Activated T-cell treated with anti-CD3 and anti-CD28 coated beads for 4 hours (primary cell): ENCODE results near the gene KRTAP9-2.
"Not testable (repeated sequence)": the region's sequence is repeated elsewhere in the genome, so short reads cannot be mapped to it uniquely, and the experiment has no call there.

Experiments used
- DNase-seq: peaks from one replicate; pipeline ENCODE4 v3.0.0-alpha.2; 2020

KRTAP9-2 gene, protein sequence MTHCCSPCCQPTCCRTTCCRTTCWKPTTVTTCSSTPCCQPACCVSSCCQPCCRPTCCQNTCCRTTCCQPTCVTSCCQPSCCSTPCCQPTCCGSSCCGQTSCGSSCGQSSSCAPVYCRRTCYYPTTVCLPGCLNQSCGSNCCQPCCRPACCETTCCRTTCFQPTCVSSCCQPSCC

DNA sequence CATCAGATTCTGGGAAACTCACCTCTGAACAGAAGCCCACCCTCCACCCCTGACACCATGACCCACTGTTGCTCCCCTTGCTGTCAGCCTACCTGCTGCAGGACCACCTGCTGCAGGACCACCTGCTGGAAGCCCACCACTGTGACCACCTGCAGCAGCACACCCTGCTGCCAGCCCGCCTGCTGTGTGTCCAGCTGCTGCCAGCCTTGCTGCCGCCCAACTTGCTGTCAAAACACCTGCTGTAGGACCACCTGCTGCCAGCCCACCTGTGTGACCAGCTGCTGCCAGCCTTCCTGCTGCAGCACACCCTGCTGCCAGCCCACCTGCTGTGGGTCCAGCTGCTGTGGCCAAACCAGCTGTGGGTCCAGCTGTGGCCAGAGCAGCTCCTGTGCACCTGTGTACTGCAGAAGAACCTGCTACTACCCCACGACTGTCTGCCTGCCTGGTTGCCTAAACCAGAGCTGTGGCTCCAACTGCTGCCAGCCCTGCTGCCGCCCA lies at the start of gene KRTAP9-2:
KRTAP9-2 (plus strand) TSS at position 51 of the 498 bp plus-strand sequence; CDS start at position 58, 7 bp downstream.
- DNase-seq = not testable (repeated sequence)

DNA sequence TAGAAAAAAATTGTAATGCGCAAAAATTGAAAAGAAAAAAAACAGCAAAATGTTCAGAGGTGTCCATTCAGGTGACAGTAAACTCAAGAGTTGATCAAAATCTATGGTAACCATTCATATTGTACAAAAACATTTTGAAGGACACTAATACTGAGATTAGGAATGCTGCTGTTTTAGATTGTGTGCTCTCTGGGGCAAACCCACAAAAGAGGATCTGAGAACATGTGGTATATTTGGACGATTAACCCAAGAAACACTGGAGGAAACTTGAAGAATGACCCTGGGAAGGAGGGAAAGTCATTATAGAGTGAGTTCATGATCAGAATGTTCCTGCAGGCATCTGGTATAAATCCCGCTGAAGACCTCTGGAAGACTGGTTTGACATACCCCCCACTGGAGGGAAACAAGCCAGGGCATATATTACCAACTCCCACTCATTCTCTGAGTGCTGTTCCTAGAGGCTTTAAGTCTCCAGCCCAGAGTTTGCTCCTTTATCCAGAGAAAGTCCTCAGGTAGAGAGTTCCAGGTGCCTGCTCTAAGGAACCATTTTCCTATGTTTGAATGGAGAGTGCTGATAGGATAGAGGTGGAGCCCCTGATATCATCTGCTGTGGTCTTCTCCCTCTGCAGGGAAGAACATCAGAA lies 49.6 kb upstream of the KRTAP9-2 start:
- DNase-seq = no peak

DNA sequence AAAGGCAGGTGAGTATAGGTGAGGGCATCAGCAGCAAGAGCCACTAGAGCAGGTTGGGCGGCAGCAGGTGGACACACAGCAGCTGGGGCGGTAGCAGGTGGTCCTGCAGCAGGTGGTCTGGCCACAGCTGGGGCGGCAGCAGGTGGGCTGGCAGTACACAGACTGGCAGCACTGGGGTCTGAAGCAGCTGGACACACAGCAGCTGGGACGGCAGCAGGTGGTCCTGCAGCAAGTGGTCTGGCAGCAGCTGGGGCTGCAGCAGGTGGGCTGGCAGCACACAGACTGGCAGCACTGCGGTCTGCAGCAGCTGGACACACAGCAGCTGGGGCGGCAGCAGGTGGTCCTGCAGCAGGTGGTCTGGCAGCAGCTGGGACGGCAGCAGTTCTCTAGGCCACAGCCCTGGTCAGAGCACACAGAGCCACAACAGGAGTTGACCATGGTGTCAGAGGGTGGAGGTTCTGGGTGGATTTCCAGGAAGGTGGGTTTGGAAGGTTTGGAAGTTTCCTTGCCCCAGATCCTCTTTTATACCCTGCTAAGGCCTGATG lies 48.6 kb upstream of the KRTAP9-2 start, which contains the start of gene KRTAP4-2:
KRTAP4-2 (minus strand) TSS at position 495 of the 545 bp plus-strand sequence; CDS start at position 438, 57 bp downstream.
- DNase-seq = no peak

DNA sequence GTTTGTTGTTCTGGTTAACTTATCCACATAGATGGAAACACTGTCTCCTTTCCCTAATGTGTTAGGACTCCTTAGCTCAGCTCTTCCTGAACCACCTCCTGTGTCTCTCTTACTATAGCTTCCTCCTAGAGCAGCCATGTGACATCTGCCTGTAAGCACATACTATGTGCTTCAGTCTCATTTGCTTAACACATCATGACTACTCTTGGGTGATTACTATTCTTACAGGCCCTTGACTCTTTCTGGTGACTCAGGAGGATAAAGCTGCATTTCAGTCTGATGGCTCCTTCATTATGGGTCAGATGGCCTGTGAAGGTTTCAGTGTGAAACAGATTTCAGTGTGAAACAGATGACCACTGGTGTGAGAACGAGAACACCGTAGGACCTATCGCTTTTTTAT lies 48.1 kb upstream of the KRTAP9-2 start:
- DNase-seq = no peak

DNA sequence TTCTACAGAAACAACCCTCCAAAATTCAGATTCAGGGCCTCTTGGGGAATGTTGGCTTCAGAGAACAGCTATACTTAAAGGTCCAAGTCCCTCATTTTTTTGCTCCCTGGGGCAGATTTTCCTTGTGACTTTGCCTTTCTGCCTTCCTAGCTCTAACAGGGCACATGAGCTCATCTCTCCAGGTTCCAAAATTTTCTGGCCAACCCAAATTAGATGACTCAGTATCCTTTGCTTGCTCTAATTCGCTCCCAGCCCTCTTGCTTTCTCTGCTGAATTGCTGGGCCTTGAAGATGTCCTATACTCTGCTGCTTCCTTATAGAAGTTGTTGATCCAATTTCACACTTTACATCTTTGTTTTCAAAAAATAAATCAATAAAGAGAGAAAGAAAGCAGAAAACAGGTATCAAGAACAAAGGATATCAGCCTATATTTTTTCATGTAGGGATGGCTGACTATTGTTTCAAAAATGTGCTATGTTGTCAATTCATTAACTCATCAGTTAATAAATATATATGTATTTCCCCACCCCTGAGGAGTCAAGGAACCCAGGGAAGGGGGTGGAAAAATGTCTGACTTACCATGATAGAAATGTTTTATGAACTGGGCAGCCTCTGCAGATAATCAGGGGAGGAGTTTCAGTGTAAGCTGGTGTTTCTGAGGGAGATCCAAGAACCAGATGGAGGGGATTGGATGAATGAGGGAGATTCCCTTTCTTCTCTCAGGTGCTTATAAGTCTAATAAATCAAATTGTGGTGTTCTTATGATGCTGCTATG lies 47.4 kb upstream of the KRTAP9-2 start:
- DNase-seq = no peak

DNA sequence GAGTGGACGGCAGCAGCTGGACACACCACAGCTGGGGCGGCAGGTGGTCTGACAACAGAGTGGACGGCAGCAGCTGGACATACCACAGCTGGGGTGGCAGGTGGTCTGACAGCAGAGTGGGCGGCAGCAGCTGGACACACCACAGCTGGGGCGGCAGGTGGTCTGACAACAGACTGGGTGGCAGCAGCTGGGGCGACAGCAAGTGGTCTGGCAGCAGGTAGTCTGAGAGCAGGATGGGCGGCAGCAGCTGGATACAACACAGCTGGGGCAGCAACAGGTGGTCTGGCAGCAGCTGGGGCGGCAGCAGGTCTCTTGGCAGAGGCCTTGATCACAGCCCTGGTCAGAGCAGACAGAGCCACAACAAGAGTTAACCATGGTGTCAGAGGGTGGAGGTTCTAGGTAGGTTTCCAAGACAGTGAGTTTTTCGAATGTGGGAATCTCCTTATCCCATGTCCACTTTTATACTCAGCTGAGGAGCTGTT lies 41.9 kb upstream of the KRTAP9-2 start, which contains the start of gene KRTAP4-1:
KRTAP4-1 (minus strand) TSS at position 432 of the 482 bp plus-strand sequence; CDS start at position 375, 57 bp downstream.
- DNase-seq = no peak

DNA sequence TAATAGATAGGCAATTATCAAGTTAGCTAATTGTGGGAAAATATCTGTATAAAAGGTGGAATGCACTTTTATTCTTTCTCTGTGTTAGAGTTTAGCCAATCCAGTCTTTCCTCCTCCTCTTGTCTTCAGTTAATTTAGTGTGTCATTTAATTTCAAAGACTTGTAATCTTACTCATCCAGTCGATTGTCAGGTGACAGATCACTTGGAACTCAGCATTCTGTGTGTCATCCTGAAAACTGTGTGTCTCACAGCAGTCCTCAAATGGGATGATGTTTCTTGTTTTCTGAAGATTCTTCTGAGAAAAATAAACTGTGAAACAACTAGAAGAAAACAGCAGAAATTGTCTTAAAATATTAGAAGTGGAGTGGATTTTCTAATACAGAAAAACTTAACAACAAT lies 41.4 kb upstream of the KRTAP9-2 start:
- no peak for DNase-seq

DNA sequence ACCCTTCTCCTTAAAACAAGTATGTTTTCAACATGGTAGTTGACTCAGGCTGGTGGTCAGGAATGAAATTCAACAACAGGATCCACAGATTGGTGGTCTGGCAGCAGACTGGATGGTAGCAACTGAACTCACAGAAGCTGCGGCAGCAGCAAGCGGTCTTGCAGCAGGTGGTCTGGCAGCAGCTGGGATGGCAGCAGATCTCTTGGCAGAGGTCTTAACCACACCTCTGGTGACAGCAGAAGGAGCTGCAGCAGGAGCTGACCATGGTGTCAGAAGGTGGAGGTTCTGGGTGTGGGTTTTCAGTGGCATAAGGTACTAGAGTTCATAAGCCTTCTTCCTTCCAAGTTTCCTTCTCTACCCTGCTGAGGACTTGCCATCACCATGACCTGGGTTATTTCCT lies 39.6 kb upstream of the KRTAP9-2 start:
- no peak for DNase-seq

DNA sequence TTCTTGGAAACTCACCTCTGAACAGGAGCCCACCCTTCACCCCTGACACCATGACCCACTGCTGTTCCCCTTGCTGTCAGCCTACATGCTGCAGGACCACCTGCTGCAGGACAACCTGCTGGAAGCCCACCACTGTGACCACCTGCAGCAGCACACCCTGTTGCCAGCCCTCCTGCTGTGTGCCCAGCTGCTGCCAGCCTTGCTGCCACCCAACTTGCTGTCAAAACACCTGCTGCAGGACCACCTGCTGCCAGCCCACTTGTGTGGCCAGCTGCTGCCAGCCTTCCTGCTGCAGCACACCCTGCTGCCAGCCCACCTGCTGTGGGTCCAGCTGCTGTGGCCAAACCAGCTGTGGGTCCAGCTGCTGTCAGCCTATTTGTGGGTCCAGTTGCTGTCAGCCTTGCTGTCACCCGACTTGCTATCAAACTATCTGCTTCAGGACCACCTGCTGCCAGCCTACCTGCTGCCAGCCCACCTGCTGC lies 36.6 kb upstream of the KRTAP9-2 start, which contains the start of gene KRTAP9-1:
KRTAP9-1 (plus strand) TSS at position 51 of the 482 bp plus-strand sequence; CDS start at position 51, 0 bp downstream.
- not testable (repeated sequence) for DNase-seq

DNA sequence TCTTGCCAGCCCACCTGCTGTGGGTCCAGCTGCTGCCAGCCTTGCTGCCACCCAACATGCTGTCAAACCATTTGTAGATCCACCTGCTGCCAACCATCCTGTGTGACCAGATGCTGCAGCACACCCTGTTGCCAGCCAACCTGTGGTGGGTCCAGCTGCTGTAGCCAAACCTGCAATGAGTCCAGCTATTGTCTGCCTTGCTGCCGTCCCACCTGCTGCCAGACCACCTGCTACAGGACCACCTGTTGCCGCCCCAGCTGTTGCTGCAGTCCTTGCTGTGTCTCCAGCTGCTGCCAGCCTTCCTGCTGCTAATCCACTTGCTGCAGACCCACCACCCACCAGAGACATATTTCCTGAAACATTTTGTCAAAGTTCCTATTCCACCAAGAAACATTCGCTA lies 36.1 kb upstream of the KRTAP9-2 start:
- DNase-seq = no peak

DNA sequence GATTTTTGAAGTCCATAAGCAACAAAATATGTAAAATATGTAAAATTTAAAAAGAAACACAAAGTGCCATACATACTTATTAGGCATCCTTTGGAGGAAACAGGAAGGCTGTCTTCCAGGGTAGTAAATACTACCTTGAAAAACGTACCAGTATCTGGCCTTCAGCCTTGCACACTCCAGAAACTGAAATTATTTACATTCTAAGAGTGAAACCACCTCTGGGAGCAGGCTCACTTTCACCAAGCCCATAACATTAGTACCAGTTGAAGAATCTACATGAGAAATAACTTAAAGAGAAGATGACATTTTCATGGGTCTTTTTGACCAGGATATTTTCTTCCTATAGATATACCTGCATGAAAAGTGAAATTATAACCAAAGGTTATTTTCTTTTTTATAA lies 30.4 kb upstream of the KRTAP9-2 start:
- no peak for DNase-seq

DNA sequence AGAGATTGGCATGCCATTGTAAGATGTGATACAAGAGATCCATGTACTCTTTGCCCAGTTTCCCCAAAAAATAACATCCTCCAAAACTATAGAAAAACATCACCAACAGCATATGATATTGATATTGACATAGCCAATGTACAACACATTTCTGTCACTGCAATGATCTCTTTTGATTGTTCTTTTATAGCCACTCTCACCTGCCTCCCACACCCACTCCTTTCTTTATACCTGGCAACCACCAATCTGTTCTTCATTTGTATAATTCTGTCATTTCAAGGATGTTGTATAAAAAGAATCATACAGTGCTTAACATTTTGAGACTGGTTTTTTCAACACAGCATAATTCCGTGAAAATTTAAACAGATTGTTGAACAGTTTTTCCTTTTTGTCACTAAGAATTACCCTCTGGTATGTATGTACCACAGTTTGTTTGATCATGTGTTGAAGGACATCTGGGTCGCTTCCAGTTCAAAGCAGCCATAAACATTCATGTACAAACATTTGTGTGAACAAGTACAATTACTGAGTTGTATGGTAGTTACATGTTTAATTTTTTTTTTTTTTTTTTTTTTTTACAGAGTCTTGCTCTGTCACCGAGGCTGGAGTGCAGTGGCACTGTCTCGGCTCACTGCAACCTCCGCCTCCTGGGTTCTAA lies 26.9 kb upstream of the KRTAP9-2 start:
- no peak for DNase-seq

DNA sequence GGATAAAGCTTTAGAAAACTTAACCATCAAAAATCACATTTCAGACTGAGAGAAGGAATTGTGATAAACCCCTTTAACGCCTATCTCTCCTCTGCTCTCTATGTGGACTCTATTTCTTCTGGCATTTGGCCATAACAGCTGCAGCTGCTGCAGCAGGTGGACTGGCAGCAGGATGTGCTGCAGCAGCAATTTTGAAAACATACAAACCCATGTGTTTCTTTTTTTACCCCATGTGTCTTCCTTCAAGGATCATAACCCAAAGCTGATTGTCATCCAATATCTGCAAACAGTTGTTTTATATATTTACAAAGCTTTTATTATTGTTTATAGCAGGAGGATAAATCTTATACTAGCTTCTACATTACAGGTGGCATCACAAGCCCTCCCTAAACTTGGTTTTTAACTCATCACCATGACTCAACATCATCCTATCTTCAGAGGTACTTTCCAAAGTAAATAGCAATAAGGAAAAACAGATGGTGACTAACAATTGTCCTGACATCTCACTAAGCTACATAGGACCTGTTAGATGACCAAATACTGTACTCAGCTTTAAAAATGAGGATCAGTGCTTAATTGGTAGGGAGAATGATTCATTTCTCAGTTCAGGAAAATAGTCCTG lies 14.5 kb upstream of the KRTAP9-2 start:
- no peak for DNase-seq

DNA sequence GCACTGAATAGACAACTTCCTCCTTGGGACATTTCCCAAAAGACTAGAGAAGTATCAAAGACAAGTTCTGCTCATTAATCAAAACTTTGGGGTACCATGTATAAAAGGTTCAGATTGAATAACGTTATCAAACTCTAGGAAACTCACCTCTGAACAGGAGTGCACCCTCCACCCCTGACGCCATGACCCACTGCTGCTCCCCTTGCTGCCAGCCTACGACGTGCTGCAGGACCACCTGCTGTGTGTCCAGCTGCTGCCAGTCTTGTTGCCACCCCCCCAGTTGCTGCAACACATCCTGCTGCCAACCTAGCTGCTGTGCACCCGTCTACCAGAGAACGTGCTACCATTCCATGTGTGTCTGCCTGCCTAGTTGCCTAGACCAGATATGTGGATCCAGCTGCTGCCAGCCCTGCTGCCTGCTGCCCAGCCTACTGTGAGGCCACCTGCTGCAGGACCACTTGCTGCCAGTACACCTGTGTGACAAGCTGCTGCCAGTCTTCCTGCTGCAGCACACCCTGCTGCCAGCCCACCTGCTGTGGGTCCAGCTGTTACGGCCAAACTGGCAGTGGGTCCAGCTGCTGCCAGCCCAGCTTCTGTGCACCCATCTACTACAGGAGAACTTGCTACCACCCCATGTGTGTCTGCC lies 13.8 kb upstream of the KRTAP9-2 start:
- no peak for DNase-seq

DNA sequence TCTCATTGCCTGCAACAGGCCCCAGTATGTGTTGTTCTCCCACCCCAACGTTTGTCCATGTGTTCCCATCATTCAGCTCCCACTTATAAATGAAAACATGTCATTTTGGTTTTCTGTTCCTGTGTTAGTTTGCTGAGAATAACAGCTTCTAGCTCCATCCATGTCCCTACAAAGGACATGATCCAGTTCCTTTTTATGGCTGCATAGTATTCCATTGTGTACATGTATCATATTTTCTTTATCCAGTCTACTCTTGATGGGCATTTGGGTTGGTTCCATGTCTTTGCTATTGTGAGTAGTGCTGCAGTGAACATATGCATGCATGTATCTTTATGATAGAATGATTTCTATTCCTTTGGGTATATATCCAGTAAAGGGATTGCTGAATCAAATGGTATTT lies 10.8 kb upstream of the KRTAP9-2 start:
- DNase-seq = no peak

DNA sequence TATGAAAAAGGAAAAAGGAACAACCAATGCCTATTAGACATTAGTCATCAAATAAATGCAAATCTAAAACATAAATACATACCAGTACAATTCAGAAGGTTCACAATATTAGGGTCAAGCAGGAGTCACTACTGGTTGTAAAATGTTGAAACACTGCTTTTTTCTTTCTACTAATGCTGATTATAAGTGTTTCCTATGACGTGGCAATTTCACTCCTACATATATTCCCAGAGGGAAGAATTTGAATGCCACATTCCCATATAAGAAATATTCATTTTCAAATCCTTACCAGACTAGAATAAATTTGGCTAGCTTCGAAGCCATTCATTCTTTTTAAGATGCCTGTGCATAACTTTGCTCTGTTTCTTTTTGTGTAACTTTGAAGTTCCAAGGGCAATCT lies 2.6 kb upstream of the KRTAP9-2 start:
- DNase-seq = no peak

DNA sequence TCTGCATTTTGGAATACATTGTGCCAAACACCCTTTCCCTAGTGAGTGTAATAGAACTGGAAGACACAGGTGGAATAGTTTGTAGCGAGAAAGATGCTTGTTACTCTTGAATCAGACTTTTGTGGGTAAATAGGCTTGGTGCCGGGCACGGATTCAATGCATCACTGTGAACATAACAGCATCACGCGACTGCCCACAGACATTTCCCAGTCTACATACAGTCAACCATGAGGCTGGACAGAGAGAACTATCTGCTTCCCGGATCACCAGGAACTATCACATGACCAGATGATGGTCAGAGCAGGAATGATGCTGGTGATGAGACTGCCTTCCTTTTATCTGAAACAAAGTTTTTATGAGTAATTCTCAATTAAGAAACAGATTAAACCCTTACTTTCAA lies 397 bp upstream of the KRTAP9-2 start:
- DNase-seq = no peak

DNA sequence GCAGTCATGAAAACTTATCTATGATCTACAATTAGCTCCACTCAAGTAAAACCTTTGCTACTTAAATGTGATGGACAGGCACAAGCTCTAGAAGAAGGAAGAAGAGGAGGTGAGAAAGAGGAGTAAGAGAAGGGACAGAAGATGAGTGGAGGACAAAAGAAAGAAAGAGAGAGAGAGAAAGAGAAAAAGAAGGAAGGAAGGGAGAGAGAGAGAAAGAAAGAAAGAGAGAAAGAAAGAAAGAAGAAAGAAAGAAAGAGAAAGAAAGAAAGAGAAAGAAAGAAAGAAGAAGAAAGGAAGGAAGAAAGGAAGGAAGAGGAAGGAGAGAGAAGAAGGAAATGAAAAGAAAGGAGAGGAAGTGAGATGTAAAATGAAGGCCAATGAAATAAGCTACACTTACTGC lies 3.6 kb downstream of the KRTAP9-2 start:
- DNase-seq = no peak

DNA sequence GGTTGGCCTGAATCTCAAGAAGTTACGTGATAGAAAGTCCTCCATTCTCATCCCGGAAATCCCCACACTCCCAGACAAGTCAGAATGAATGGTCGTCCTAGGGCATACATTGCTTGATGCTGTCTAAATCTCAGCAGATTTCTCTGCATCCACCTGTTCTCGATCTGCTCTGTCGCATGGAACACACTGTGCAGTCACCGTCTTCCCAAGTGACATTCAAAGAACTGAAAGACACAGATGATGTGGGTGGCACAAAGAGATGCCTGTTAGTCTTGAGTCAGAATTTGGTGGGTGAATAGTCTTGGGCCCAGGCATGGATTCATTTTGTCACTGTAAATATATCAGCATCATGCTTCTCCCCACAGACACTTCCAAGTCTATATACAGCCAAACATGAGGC lies 5.3 kb downstream of the KRTAP9-2 start:
- DNase-seq = no peak

DNA sequence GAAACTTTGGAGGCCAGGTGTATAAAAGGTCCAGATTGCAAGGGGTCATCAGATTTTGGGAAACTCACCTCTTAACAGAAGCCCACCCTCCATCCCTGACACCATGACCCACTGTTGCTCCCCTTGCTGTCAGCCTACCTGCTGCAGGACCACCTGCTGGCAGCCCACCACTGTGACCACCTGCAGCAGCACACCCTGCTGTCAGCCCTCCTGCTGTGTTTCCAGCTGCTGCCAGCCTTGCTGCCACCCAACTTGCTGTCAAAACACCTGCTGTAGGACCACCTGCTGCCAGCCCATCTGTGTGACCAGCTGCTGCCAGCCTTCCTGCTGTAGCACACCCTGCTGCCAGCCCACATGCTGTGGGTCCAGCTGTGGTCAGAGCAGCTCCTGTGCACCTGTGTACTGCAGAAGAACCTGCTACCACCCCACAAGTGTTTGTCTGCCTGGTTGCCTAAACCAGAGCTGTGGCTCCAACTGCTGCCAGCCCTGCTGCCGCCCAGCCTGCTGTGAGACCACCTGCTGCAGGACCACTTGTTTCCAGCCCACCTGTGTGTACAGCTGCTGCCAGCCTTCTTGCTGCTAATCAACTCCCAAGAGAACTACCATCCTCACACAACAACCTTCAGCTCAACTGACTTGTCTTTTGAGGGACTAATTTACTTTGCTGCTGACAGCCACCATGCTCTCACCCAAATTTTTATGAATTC lies 6.1 kb downstream of the KRTAP9-2 start, which contains the start of gene KRTAP9-3:
KRTAP9-3 (plus strand) TSS at position 51 of the 707 bp plus-strand sequence; CDS start at position 104, 53 bp downstream.
- not testable (repeated sequence) for DNase-seq
